ENCODE data around the gene NFASC.

DNA sequence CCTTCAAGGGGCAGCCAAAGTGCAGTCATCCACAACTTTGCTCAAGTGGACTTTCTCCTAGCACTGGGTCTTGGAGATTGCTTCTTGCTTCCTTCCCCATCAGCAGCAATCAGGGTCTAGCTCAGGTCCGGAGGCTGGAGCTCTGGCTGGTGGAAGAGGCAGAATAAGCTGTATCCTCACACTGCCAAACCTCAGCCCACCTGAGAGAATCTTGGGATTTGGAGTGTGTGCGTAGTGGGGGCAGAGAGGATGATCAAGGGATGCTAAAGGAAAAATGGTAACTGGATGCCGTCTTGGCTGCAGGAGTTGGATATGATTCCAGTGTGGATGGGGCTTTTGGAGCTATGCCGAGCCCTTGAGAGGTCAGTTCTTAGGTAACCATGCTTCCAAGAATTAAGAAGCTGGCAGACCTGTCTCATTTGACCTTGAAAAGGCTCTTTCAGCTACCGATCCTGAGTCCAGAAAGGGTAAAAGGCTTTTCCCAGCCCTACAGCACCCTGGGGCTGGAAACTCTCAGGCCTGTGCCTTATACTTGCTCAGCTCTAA is 4.5 kb upstream of the NFASC start:
- TF ChIP-seq, protein P1, sequence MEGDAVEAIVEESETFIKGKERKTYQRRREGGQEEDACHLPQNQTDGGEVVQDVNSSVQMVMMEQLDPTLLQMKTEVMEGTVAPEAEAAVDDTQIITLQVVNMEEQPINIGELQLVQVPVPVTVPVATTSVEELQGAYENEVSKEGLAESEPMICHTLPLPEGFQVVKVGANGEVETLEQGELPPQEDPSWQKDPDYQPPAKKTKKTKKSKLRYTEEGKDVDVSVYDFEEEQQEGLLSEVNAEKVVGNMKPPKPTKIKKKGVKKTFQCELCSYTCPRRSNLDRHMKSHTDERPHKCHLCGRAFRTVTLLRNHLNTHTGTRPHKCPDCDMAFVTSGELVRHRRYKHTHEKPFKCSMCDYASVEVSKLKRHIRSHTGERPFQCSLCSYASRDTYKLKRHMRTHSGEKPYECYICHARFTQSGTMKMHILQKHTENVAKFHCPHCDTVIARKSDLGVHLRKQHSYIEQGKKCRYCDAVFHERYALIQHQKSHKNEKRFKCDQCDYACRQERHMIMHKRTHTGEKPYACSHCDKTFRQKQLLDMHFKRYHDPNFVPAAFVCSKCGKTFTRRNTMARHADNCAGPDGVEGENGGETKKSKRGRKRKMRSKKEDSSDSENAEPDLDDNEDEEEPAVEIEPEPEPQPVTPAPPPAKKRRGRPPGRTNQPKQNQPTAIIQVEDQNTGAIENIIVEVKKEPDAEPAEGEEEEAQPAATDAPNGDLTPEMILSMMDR (IDR thresholded peaks at IDR 0.05), result no peak
- TF ChIP-seq POLR2A (IDR thresholded peaks at IDR 0.05) (no peak), POLR2AphosphoS5 (IDR thresholded peaks at IDR 0.05) (no peak)

Data from sigmoid colon (tissue), 4 donors.